HepG2 (cell line): Measurements from ENCODE around the gene SIDT1. TPM values are rescaled to one million over a fixed set of nuclear protein-coding genes. Genes with fewer than 3 reads are reported as not detected.

Experiments
- ATAC-seq: fragments of 200-7000 bp; cut with Tn5 transposase; 3 replicates; pipeline ENCODE4 v1.9.1; 2020; ENCODE audit warnings: mild to moderate bottlenecking, moderate library complexity
- BruUV-seq: library from RNA; stranded (reverse); fragments of 400-500 nt; replicated peaks from 2 replicates; lab custom pipeline; 2021; lab: Mats Ljungman, UMichigan
- CTCF ChIA-PET: fragments of 300-600 bp; formaldehyde crosslinking; extraction: SDS; loops from one replicate; lab custom pipeline; 2021; ENCODE audit warnings: low total read pairs, inconsistent platforms, low intra/inter-chr PET ratio; lab: Yijun Ruan, JAX
- POLR2A ChIA-PET: fragments of 350-600 bp; sonication (Branson Sonifier 250); formaldehyde crosslinking; loops from one replicate; lab custom pipeline; 2020; ENCODE audit warnings: antibody characterized with exemption, inconsistent platforms; lab: Yijun Ruan, JAX
- DNase-seq: peaks from one replicate; pipeline ENCODE4 v3.0.0-alpha.2; 2015; ENCODE audit warnings: low spot score
- FAIRE-seq: peaks from 3 replicates; lab custom pipeline; 2011; peaks lifted over from hg19 to GRCh38; lab: Jason Lieb, UNC
- H2AFZ ChIP-seq: one replicate; pipeline ENCODE4 v1.6.1; 2011; ENCODE audit warnings: low read length, inconsistent platforms
- H3K27ac ChIP-seq: fragments of 300-600 bp; 3 replicates; pipeline ENCODE4 v1.8.0; 2011; ENCODE audit warnings: mixed run types, mild to moderate bottlenecking, mixed read lengths, low read length, inconsistent platforms; ENCODE audit not compliant: insufficient read depth; ENCODE audit errors: extremely low read length
- H3K27me3 ChIP-seq, 2 experiments: fragments of 200-600 bp in 1 of 2; 2 replicates in 1 of 2; 3 replicates in 1 of 2; pipeline versions ENCODE4 v1.6.0 to v1.8.0; 2011; ENCODE audit warnings: low read length in 2 of 2, mild to moderate bottlenecking in 2 of 2, moderate library complexity in 2 of 2, inconsistent platforms in 1 of 2; ENCODE audit not compliant: insufficient read depth in 2 of 2, control insufficient read depth in 1 of 2
- H3K36me3 ChIP-seq, 2 experiments: fragments of 200-600 bp in 1 of 2; replicated peaks in 1 of 2; 2 replicates in 1 of 2; 3 replicates in 1 of 2; pipeline versions ENCODE4 v1.5.1 to v1.8.0; 2011; ENCODE audit warnings: low read length in 2 of 2, inconsistent platforms in 1 of 2; ENCODE audit not compliant: insufficient read depth in 2 of 2, control insufficient read depth in 1 of 2
- H3K4me1 ChIP-seq: 2 replicates; pipeline ENCODE4 v1.5.1; 2012; ENCODE audit warnings: low read length, inconsistent platforms; ENCODE audit not compliant: insufficient read depth
- H3K4me2 ChIP-seq: 2 replicates; pipeline ENCODE4 v1.6.0; 2011; ENCODE audit warnings: low read depth, low read length, inconsistent platforms
- H3K4me3 ChIP-seq, 3 experiments: fragments of 200-600 bp in 1 of 3; sonication (generic), shearing (Covaris generic) in 1 of 3; replicated peaks in 1 of 3; 2 replicates each; pipeline ENCODE4 v1.5.1; 2011 to 2016; ENCODE audit warnings: low read length in 3 of 3, inconsistent platforms in 2 of 3, low read depth in 2 of 3, mild to moderate bottlenecking in 2 of 3, control low read depth in 1 of 3, mixed read lengths in 1 of 3; ENCODE audit not compliant: insufficient read depth in 1 of 3
- H3K79me2 ChIP-seq: one replicate; pipeline ENCODE4 v1.6.1; 2011; ENCODE audit warnings: low read length, inconsistent platforms; ENCODE audit not compliant: insufficient read depth
- H3K9ac ChIP-seq: 2 replicates; pipeline ENCODE4 v1.6.0; 2011; ENCODE audit warnings: mild to moderate bottlenecking, low read depth, low read length, inconsistent platforms; ENCODE audit not compliant: insufficient read depth
- H3K9me3 ChIP-seq: 2 replicates; pipeline ENCODE4 v1.5.1; 2012; ENCODE audit warnings: mild to moderate bottlenecking, low read length
- H4K20me1 ChIP-seq: 2 replicates; pipeline ENCODE4 v1.6.0; 2011; ENCODE audit warnings: inconsistent platforms, mild to moderate bottlenecking, low read length, moderate library complexity; ENCODE audit not compliant: insufficient read depth
- BATF2 ChIP-seq: sonication (generic); formaldehyde crosslinking; IDR thresholded peaks from 2 replicates; pipeline ENCODE4 v1.8.0; 2022; ENCODE audit warnings: mild to moderate bottlenecking, missing genetic modification reagents, moderate library complexity
- HIVEP1 ChIP-seq: sonication (generic); formaldehyde crosslinking; IDR thresholded peaks from 2 replicates; pipeline ENCODE4 v1.4.0; 2020; ENCODE audit warnings: mild to moderate bottlenecking, missing genetic modification reagents
- MAX ChIP-seq: IDR thresholded peaks from 2 replicates; pipeline ENCODE4 v1.6.1; 2012; ENCODE audit warnings: inconsistent platforms
- NFE2 ChIP-seq: sonication (generic); formaldehyde crosslinking; IDR thresholded peaks from 2 replicates; pipeline ENCODE4 v1.4.0; 2020; ENCODE audit warnings: missing genetic modification reagents
- PAWR ChIP-seq: sonication (generic); formaldehyde crosslinking; IDR thresholded peaks from 2 replicates; pipeline ENCODE4 v1.4.0; 2020; ENCODE audit warnings: missing genetic modification reagents, mild to moderate bottlenecking, borderline replicate concordance
- POLR2G ChIP-seq: fragments of 200-400 bp; formaldehyde crosslinking; IDR thresholded peaks from 2 replicates; pipeline ENCODE4 v1.6.1; 2018; ENCODE audit warnings: mild to moderate bottlenecking, low read depth, low read length, moderate library complexity
- TCF7 ChIP-seq: sonication (generic); IDR thresholded peaks from 2 replicates; pipeline ENCODE4 v1.6.1; 2016; ENCODE audit warnings: antibody characterized with exemption, low read depth
- TFAP4 ChIP-seq: sonication (generic); IDR thresholded peaks from 2 replicates; pipeline ENCODE4 v1.6.1; 2016; ENCODE audit warnings: low read depth, borderline replicate concordance
- ZBTB43 ChIP-seq: sonication (generic); formaldehyde crosslinking; conservative IDR thresholded peaks from 2 replicates; pipeline ENCODE4 v1.4.0; 2020; ENCODE audit warnings: missing genetic modification reagents
- ZNF18 ChIP-seq: sonication (generic); formaldehyde crosslinking; IDR thresholded peaks from 2 replicates; pipeline ENCODE4 v1.8.0; 2022; ENCODE audit warnings: mild to moderate bottlenecking, missing genetic modification reagents; ENCODE audit not compliant: insufficient replicate concordance
- ZNF275 ChIP-seq: sonication (generic); formaldehyde crosslinking; IDR thresholded peaks from 2 replicates; pipeline ENCODE4 v1.8.0; 2022; ENCODE audit warnings: missing genetic modification reagents, mild to moderate bottlenecking, inconsistent platforms, borderline replicate concordance
- ZNF331 ChIP-seq: sonication (generic); formaldehyde crosslinking; IDR thresholded peaks from 2 replicates; pipeline ENCODE4 v1.4.0; 2020; ENCODE audit warnings: missing genetic modification reagents
- ZNF749 ChIP-seq: sonication (generic); formaldehyde crosslinking; IDR thresholded peaks from 2 replicates; pipeline ENCODE4 v1.8.0; 2022; ENCODE audit warnings: mild to moderate bottlenecking, missing genetic modification reagents, moderate library complexity, borderline replicate concordance
- WGBS: methylation state at CpG from one replicate; pipeline ENCODE4 v1.1.6; 2017; ENCODE audit warnings: low lambda C conversion rate; 5-methylcytosine and 5-hydroxymethylcytosine counted together
- in situ Hi-C: cut with HindIII; loops from 2 replicates; pipeline ENCODE4 v1.10.0; 2017; ENCODE audit warnings: low pct_unique_long_range_greater_than_20kb; ENCODE audit not compliant: extremely low pct_ligation_motif_present
- intact Hi-C: fragments of 100-400 bp; cut with micrococcal nuclease; formaldehyde crosslinking; loops from one replicate; pipeline ENCODE4 v1.10.0; 2022; ENCODE audit not compliant: unreplicated experiment
- polyA plus RNA-seq, 8 experiments: library from polyadenylated mRNA; depleted of rRNA in 3 of 8; stranded (reverse) in 7 of 8; unstranded in 1 of 8; fragments of >200 nt; fragmentation: Illumina TruSeq in 4 of 8; extraction: Trizol in 4 of 8; gene quantifications; 2 replicates each; pipeline versions ENCODE4 v1.2.1 to v1.2.3, GENCODE V29; 2011 to 2016; ENCODE audit warnings: low read depth in 4 of 8, missing spikeins in 1 of 8, mixed read lengths in 1 of 8; ENCODE audit not compliant: insufficient read depth in 1 of 8
- total RNA-seq, 5 experiments: library from RNA; depleted of rRNA; stranded (reverse); fragments of >200 nt; fragmentation: Illumina TruSeq; extraction: Trizol; gene quantifications; 2 replicates each; pipeline ENCODE4 v1.2.3, GENCODE V29; 2016; ENCODE audit warnings: low read depth in 1 of 5

The SIDT1 gene
- total and polyA plus RNA-seq, 2 of the 13 experiments (the other 11 are each of a cell fraction or from before 2014, with no cell fraction given) = 0.07 TPM

GRCh38 chr3:113607219-113607596 is 74.9 kb downstream of the SIDT1 start:
- no peak overlapping the region for H3K27ac ChIP-seq
- BruUV-seq = no TSS peak
- ATAC-seq = peak; percentile 47; the same call in 2 of the 3 replicates
- FAIRE-seq = no peak
- ChIA-PET CTCF (no interaction called here), POLR2A (no interaction called here)
- no peaks in the 10 kb centered on the region for H3K4me1 ChIP-seq
- H3K27me3 ChIP-seq = peaks cover 0 to 34% of the 10 kb centered on the region in 2 experiments; a peak in 2 of 5 replicates
- in situ Hi-C loops = no loop called here
- DNase-seq = no peak
- intact Hi-C loops = no loop called here
- no peak overlapping the region for H3K9ac ChIP-seq
- no peaks in the 10 kb centered on the region for H4K20me1 ChIP-seq
- H3K36me3 ChIP-seq = no peaks in the 10 kb centered on the region
- no peak overlapping the region for H3K4me3 ChIP-seq
- TF ChIP-seq ZNF331 (CRISPR knock-in tag) = no peak
- no peak for TF ChIP-seq POLR2G
- no peak for TF ChIP-seq TFAP4
- no peak for TF ChIP-seq PAWR
- no peak for TF ChIP-seq HIVEP1 (CRISPR knock-in tag)
- no peak for TF ChIP-seq ZBTB43 (CRISPR knock-in tag)
- H3K9me3 ChIP-seq = no peaks in the 10 kb centered on the region
- no peak overlapping the region for H2AFZ ChIP-seq
- no peaks in the 10 kb centered on the region for H3K79me2 ChIP-seq
- 23% methylated on average over 4 of the region's 5 CpGs for WGBS
- H3K4me2 ChIP-seq = peak overlapping the region; percentile 18; the same call in 1 of the 2 replicates

GRCh38 chr3:113614402-113614801 is 82.0 kb downstream of the SIDT1 start:
- Histone ChIP-seq H3K79me2 (no peaks in the 10 kb centered on the region), H3K36me3 (no peaks in the 10 kb centered on the region), H3K4me2 (peak overlapping the region; percentile 20; the same call in 1 of the 2 replicates), H3K27ac (no peak overlapping the region), H3K9ac (no peak overlapping the region), H3K4me3 (no peak overlapping the region), H2AFZ (no peak overlapping the region), H3K9me3 (no peaks in the 10 kb centered on the region), H3K4me1 (peaks cover 19% of the 10 kb centered on the region; the same call in 1 of the 2 replicates), H3K27me3 (peaks cover 0 to 27% of the 10 kb centered on the region in 2 experiments; a peak in 1 of 5 replicates), H4K20me1 (no peaks in the 10 kb centered on the region)
- no peak for DNase-seq
- no peak for FAIRE-seq
- in situ Hi-C loops (no loop called here), intact Hi-C loops (no loop called here)
- ATAC-seq = peak; percentile 40; the same call in 2 of the 3 replicates
- WGBS = 27% methylated on average over 5 of the region's 5 CpGs
- ChIA-PET CTCF (no interaction called here), POLR2A (no interaction called here)
- BruUV-seq = no TSS peak
- TF ChIP-seq MAX (no peak), BATF2 (CRISPR knock-in tag) (no peak), ZNF275 (no peak), TCF7 (no peak), ZNF18 (no peak), NFE2 (CRISPR knock-in tag) (no peak), ZNF749 (CRISPR knock-in tag) (no peak)
